Uterus (tissue), 4 donors: ENCODE results near the gene THSD1. TPM values are rescaled to one million over a fixed set of nuclear protein-coding genes. Genes with fewer than 3 reads are reported as not detected.
"Not testable (repeated sequence)": the region's sequence is repeated elsewhere in the genome, so short reads cannot be mapped to it uniquely, and the experiment has no call there.

Experiments used
- DNase-seq, 2 donors: peaks; one replicate each; pipeline ENCODE4 v3.0.0-alpha.2; 2019 to 2020
- H3K27ac ChIP-seq, 2 donors: fragments of 200-600 bp; sonication (generic); 1 replicate in 1 of 2; 2 replicates in 1 of 2; pipeline ENCODE4 v1.5.1; 2016 to 2018
- H3K27me3 ChIP-seq, 2 donors: fragments of 200-600 bp; sonication (generic); one replicate each; pipeline ENCODE4 v1.5.1; 2018 to 2019; ENCODE audit warnings: control low read depth in 1 of 2
- H3K36me3 ChIP-seq, 2 donors: fragments of 200-600 bp; sonication (generic); one replicate each; pipeline ENCODE4 v1.5.1; 2019; ENCODE audit warnings: control low read depth in 1 of 2
- H3K4me1 ChIP-seq, 2 donors: fragments of 200-600 bp; sonication (generic); one replicate each; pipeline ENCODE4 v1.5.1; 2018 to 2019; ENCODE audit warnings: control low read depth in 1 of 2
- H3K4me3 ChIP-seq, 2 donors: fragments of 200-600 bp; sonication (generic); 1 replicate in 1 of 2; 2 replicates in 1 of 2; pipeline ENCODE4 v1.5.1; 2018 to 2019; ENCODE audit warnings: mild to moderate bottlenecking in 1 of 2
- H3K9me3 ChIP-seq, 2 donors: fragments of 200-600 bp; sonication (generic); one replicate each; pipeline ENCODE4 v1.5.1; 2019; ENCODE audit warnings: control low read depth in 1 of 2
- POLR2A ChIP-seq, 2 donors: fragments of 450-650 bp; IDR thresholded peaks; one replicate each; pipeline ENCODE4 v1.6.1; 2016; ENCODE audit warnings: antibody characterized with exemption in 2 of 2, mild to moderate bottlenecking in 1 of 2, moderate library complexity in 1 of 2
- intact Hi-C: fragments of 100-400 bp; cut with DNase I; formaldehyde crosslinking; loops from one replicate; pipeline ENCODE4 v1.15.1; 2023; ENCODE audit warnings: low total_unique reads
- total RNA-seq, 4 donors: library from RNA; depleted of rRNA in 3 of 4; stranded (reverse); fragments of >200 nt in 3 of 4; gene quantifications; one replicate each; pipeline versions ENCODE4 v1.1.0 to v1.2.4, GENCODE V29; 2014 to 2023
- TF ChIP-seq, protein P1 (sequence below), 4 experiments: fragments of 200-600 bp in 2 of 4; fragments of 450-650 bp in 2 of 4; sonication (generic) in 2 of 4; IDR thresholded peaks; one replicate each; pipeline ENCODE4 v1.5.1; 2016 to 2019; ENCODE audit warnings: antibody characterized with exemption in 4 of 4, mild to moderate bottlenecking in 2 of 4, moderate library complexity in 1 of 4
- donor health status: DM: yes; HTN: yes; CAD: no.

The THSD1 gene
- total RNA-seq, 4 donors from 2014 or later = 5.3 to 31.2 (median 20.1) TPM

GRCh38 chr13:52419080-52419479 is 13.1 kb upstream of the THSD1 start:
- peaks cover 0 to 3% of the 10 kb centered on the region in 2 donors for H3K36me3 ChIP-seq
- intact Hi-C loops = no loop called here
- H3K4me1 ChIP-seq = no peaks in the 10 kb centered on the region
- no peaks in the 10 kb centered on the region for H3K9me3 ChIP-seq
- no peak overlapping the region for H3K27ac ChIP-seq
- DNase-seq = no peak
- H3K4me3 ChIP-seq = no peak overlapping the region
- no peaks in the 10 kb centered on the region for H3K27me3 ChIP-seq
- TF ChIP-seq, protein P1, sequence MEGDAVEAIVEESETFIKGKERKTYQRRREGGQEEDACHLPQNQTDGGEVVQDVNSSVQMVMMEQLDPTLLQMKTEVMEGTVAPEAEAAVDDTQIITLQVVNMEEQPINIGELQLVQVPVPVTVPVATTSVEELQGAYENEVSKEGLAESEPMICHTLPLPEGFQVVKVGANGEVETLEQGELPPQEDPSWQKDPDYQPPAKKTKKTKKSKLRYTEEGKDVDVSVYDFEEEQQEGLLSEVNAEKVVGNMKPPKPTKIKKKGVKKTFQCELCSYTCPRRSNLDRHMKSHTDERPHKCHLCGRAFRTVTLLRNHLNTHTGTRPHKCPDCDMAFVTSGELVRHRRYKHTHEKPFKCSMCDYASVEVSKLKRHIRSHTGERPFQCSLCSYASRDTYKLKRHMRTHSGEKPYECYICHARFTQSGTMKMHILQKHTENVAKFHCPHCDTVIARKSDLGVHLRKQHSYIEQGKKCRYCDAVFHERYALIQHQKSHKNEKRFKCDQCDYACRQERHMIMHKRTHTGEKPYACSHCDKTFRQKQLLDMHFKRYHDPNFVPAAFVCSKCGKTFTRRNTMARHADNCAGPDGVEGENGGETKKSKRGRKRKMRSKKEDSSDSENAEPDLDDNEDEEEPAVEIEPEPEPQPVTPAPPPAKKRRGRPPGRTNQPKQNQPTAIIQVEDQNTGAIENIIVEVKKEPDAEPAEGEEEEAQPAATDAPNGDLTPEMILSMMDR (IDR thresholded peaks at IDR 0.05) = no peak
- no peak for TF ChIP-seq POLR2A (IDR thresholded peaks at IDR 0.05)

- Histone ChIP-seq H3K4me3 (no peak overlapping the region), H3K27ac (no peak overlapping the region), H3K27me3 (no peaks in the 10 kb centered on the region), H3K9me3 (no peaks in the 10 kb centered on the region), H3K4me1 (no peaks in the 10 kb centered on the region), H3K36me3 (peaks cover 0 to 3% of the 10 kb centered on the region in 2 donors)
- TF ChIP-seq POLR2A (IDR thresholded peaks at IDR 0.05) = no peak
- TF ChIP-seq, protein P1 (IDR thresholded peaks at IDR 0.05) = no peak
- intact Hi-C loops = no loop called here
- no peak for DNase-seq
These were observed 9.0 kb upstream of the THSD1 start for GRCh38 chr13:52414963-52415362.

- peaks cover 0 to 3% of the 10 kb centered on the region in 2 donors for H3K36me3 ChIP-seq
- intact Hi-C loops = no loop called here
- H3K27me3 ChIP-seq = no peaks in the 10 kb centered on the region
- H3K27ac ChIP-seq = no peak overlapping the region
- TF ChIP-seq, protein P1 (IDR thresholded peaks at IDR 0.05) = no peak
- TF ChIP-seq POLR2A (IDR thresholded peaks at IDR 0.05) = no peak
- DNase-seq = no peak
- H3K4me3 ChIP-seq = no peak overlapping the region
- no peaks in the 10 kb centered on the region for H3K4me1 ChIP-seq
- H3K9me3 ChIP-seq = no peaks in the 10 kb centered on the region
These were observed 8.1 kb upstream of the THSD1 start for GRCh38 chr13:52414051-52414450.

DNA sequence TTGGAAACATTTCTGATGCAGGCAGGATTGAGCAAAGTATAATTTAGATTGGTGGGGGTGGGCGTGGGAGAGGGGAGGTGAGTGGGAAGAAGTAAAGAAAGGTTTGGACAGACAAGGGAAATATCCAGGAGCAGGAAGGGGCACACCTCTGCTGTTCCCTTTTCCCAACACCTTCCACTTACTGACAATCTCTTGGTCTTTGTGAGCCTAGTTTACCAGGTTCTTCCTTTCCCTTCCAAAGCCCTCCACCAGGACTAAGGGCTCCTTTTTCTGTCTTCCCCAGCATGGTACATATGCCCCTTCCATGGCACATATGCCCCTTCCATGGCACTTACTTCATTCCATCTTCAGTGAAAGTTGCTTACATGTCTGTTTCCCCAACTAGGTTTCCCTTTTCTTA is 6.2 kb upstream of the THSD1 start:
- no peak overlapping the region for H3K4me3 ChIP-seq
- TF ChIP-seq, protein P1 (IDR thresholded peaks at IDR 0.05) = no peak
- no peak for TF ChIP-seq POLR2A (IDR thresholded peaks at IDR 0.05)
- H3K9me3 ChIP-seq = no peaks in the 10 kb centered on the region
- no peaks in the 10 kb centered on the region for H3K27me3 ChIP-seq
- H3K4me1 ChIP-seq = no peaks in the 10 kb centered on the region
- no peak for DNase-seq
- intact Hi-C loops = no loop called here
- H3K36me3 ChIP-seq = peaks cover 0 to 3% of the 10 kb centered on the region in 2 donors
- H3K27ac ChIP-seq = no peak overlapping the region

GRCh38 chr13:52411629-52412028 is 5.7 kb upstream of the THSD1 start:
- TF ChIP-seq POLR2A (IDR thresholded peaks at IDR 0.05) = no peak
- TF ChIP-seq, protein P1 (IDR thresholded peaks at IDR 0.05) = no peak
- Histone ChIP-seq H3K4me1 (no peaks in the 10 kb centered on the region), H3K9me3 (no peaks in the 10 kb centered on the region), H3K36me3 (peaks cover 0 to 3% of the 10 kb centered on the region in 2 donors), H3K4me3 (no peak overlapping the region), H3K27me3 (no peaks in the 10 kb centered on the region), H3K27ac (no peak overlapping the region)
- DNase-seq = no peak
- intact Hi-C loops = no loop called here

- not testable (repeated sequence) for H3K27ac ChIP-seq
These were observed 2.2 kb upstream of the THSD1 start for GRCh38 chr13:52408071-52408658.

GRCh38 chr13:52407436-52407835 is 1.5 kb upstream of the THSD1 start:
- intact Hi-C loops, H3K36me3 ChIP-seq, H3K27me3 ChIP-seq, H3K9me3 ChIP-seq, DNase-seq, H3K4me1 ChIP-seq, H3K27ac ChIP-seq, H3K4me3 ChIP-seq: not testable (repeated sequence)

More at GRCh38 chr13:52408071-52408658, 2.2 kb upstream of the THSD1 start:
- H3K4me3 ChIP-seq, H3K27me3 ChIP-seq, H3K9me3 ChIP-seq, intact Hi-C loops, H3K36me3 ChIP-seq, DNase-seq, H3K4me1 ChIP-seq: not testable (repeated sequence)
